Cardiac atrium fibroblast (primary cell): ENCODE data around the gene CTAG1A. TPM values are rescaled to one million over a fixed set of nuclear protein-coding genes. Genes with fewer than 3 reads are reported as not detected.

Source experiments
- total RNA-seq: library from RNA; depleted of rRNA; stranded (reverse); fragments of >200 nt; gene quantifications from 2 replicates; pipeline ENCODE4 v1.2.3, GENCODE V29; 2015

The CTAG1A gene
- total RNA-seq: not detected in 2 replicates

DNA sequence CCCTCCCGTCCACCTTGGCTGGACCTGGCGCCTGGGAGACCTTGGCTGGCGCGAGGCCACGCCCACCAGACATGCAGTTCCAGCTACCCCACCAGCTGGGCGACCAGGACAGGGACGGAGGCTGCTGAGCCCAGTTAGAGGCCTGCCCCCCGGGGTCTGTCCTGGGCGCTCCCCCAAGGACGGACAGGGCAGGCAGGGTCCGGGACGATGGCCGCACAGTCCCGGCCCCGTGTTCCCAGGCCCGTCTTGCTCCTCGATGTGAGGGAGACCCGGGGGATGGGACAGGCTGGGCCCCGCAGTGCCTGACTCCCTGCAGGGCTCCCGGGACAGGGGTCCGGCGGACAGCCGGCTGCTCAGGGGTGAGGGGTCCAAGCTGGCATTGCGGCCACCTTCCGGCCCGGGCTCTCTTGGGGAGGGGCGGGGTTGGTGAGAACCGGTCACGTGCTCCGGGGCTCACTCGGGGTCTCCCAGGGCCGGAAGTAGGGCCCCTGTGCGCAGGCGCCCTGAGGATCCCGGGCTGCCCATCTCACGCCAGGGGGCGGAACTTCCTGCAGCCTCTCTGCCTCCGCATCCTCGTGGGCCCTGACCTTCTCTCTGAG, at the start of gene CTAG1A:
Gene CTAG1A, plus strand, starts transcription at position 549 of the 599 bp plus-strand sequence. CDS start 74 bp downstream, outside the sequence.

DNA sequence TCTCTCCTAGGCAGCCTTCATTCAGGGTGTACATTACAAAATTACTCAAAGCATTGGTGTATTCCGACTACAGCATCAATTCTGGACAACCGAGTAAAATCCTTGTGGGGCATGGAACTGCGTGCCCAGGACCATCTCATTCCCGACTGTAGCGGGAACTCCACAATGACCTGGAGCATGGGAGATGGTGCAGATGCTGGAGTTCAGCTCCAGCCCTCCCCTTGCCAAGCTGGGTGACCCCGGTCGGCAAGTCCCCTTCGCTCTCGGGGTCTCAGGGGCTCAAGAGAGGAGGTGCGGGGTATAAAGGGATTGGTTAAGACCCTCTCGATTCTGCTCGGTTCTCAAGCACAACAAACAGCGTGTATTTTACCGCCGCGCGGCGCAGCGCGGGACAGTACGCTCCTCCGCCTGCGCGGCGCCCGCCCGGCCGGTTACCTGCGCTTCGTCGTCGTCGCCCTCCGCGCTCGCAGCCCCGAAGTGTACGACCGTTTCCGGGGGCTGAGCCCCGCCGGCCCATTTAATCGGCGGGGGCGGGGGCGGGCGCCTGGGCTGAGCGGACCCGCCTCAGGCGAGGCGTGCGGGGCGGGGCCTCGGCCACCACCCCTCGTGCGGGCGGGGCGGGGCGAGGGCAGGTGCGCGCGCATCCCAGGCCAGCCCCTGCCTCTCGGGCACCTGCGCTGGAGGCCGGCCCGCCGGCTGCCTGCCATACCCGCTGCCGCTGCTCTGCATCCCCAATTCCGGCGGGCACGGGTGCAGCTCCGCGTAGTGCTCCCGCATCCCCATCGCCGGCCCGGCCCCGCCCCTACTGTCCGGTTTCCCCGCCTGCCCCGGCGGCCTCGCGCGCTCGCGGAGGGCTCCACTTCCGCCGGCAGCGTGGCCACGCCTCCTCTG, 38.3 kb upstream of the CTAG1A start, which contains the start of gene G6PD:
Gene G6PD, minus strand, starts transcription at position 493 of the 891 bp plus-strand sequence. CDS start 691 bp downstream, outside the sequence.

DNA sequence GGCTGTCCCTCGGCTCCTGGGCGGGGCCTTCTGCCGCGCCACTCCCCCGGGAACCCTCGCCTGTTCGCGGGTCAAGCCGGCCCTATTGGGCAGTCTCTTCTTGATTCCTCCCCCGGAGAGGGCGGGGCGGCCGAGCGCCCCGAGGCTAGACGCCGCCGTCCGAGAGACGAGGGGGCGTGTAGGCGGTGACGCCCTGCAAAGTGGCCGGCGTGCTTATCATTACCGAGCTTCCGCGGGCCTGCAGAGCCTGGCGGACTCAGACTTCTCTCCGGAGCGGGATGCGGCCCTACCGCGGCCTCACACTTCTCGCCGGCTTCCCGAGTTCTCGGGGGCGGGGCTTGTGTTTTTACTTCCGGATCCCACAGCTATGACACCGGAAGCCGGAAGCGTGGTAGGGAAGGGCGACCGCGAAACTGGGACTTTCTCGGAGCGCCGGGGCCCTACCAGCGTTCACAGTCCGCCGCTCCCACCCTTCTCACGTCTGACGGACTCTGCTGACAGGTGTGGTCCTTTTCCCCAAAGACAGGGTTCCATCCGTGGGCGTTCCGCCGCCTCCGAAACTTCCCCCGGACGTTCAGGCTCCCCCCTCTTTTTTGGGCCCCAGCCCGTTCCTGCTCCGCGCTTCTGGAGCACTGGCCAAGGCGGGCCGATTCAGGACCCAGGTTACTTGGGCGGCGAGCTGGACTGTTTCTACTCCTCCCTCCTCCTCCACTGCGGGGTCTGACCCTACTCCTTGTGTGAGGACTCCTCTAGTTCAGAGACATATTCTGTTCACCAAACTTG, 37.5 kb upstream of the CTAG1A start, which contains the start of gene IKBKG:
Gene IKBKG, plus strand, starts transcription at position 376 of the 783 bp plus-strand sequence. CDS start 4,383 bp downstream, outside the sequence.

GRCh38 chrX:154619182-154619581, 34.2 kb downstream of the CTAG1A start, which contains the start of gene CTAG1B:
Gene CTAG1B (minus strand): TSS chrX:154619282. CDS start chrX:154619218, 64 bp downstream.

Other genes starting within 250 kb of the CTAG1A start
- gene FLNA, start 210.5 kb upstream of the CTAG1A start, total RNA-seq: 1,709 and 1,856 TPM in 2 replicates
- 54.3 and 54.6 TPM in 2 replicates for gene EMD, start 205.8 kb upstream of the CTAG1A start, total RNA-seq
- gene RPL10, start 186.8 kb upstream of the CTAG1A start, total RNA-seq: 8,491 and 9,302 TPM in 2 replicates
- 35.8 and 45.7 TPM in 2 replicates for gene DNASE1L1, start 175.9 kb upstream of the CTAG1A start, total RNA-seq
- gene TAFAZZIN, start 173.6 kb upstream of the CTAG1A start, total RNA-seq: 19.1 and 28.9 TPM in 2 replicates
- 43.1 and 68.5 TPM in 2 replicates for gene ATP6AP1, start 156.5 kb upstream of the CTAG1A start, total RNA-seq
- 131 TPM in 2 replicates for gene GDI1, start 148.0 kb upstream of the CTAG1A start, total RNA-seq
- gene FAM50A, start 141.0 kb upstream of the CTAG1A start, total RNA-seq: 54.2 and 83.9 TPM in 2 replicates
- gene PLXNA3, start 126.9 kb upstream of the CTAG1A start, total RNA-seq: 16.4 and 27.9 TPM in 2 replicates
- 37.9 and 38.1 TPM in 2 replicates for gene LAGE3, start 105.9 kb upstream of the CTAG1A start, total RNA-seq
- 29.8 and 54.5 TPM in 2 replicates for gene UBL4A, start 98.5 kb upstream of the CTAG1A start, total RNA-seq
- 35.5 and 50.5 TPM in 2 replicates for gene SLC10A3, start 94.5 kb upstream of the CTAG1A start, total RNA-seq
- 43.1 and 44.9 TPM in 2 replicates for gene FAM3A, start 68.9 kb upstream of the CTAG1A start, total RNA-seq
- gene G6PD, start 38.3 kb upstream of the CTAG1A start, total RNA-seq: 285 and 345 TPM in 2 replicates
- gene IKBKG, start 37.5 kb upstream of the CTAG1A start, total RNA-seq: 10.7 and 15.7 TPM in 2 replicates
- gene CTAG1B, start 34.1 kb downstream of the CTAG1A start, total RNA-seq: not detected in 2 replicates
- not detected in 2 replicates for gene CTAG2, start 68.4 kb downstream of the CTAG1A start, total RNA-seq
- gene GAB3, start 165.9 kb downstream of the CTAG1A start, total RNA-seq: 1.8 and 4.5 TPM in 2 replicates
- 24.1 and 31.8 TPM in 2 replicates for gene DKC1, start 177.7 kb downstream of the CTAG1A start, total RNA-seq
- gene MPP1, start 220.4 kb downstream of the CTAG1A start, total RNA-seq: 25.8 and 26.7 TPM in 2 replicates
- gene SMIM9, start 249.5 kb downstream of the CTAG1A start, total RNA-seq: not detected in 2 replicates